Endothelial cell of umbilical vein (primary cell): Measurements from ENCODE around the gene UBL7. TPM values are rescaled to one million over a fixed set of nuclear protein-coding genes. Genes with fewer than 3 reads are reported as not detected.

Source experiments
- BruUV-seq: library from RNA; stranded (reverse); fragments of 400-500 nt; replicated peaks from 2 replicates; lab custom pipeline; 2021; lab: Mats Ljungman, UMichigan
- CTCF ChIA-PET: fragments of 300-600, 350-600 bp; sonication (Branson Sonifier 250); formaldehyde crosslinking; loops from one replicate; lab custom pipeline; 2021; ENCODE audit warnings: antibody characterized with exemption, inconsistent platforms; lab: Charles Lee
- POLR2A ChIA-PET: fragments of 300-600, 350-600 bp; sonication (Branson Sonifier 250); formaldehyde crosslinking; loops from one replicate; lab custom pipeline; 2021; ENCODE audit warnings: antibody characterized with exemption, inconsistent platforms; lab: Charles Lee
- DNase-seq: peaks from one replicate; pipeline ENCODE4 v3.0.0-alpha.2; 2011; ENCODE audit warnings: low read depth, low spot score
- FAIRE-seq: peaks from 2 replicates; lab custom pipeline; 2011; peaks lifted over from hg19 to GRCh38; lab: Jason Lieb, UNC
- H2AFZ ChIP-seq: 2 replicates; pipeline ENCODE4 v1.6.0; 2012; ENCODE audit warnings: low read depth, low read length, control low read depth, inconsistent platforms
- H3K27ac ChIP-seq: 2 replicates; pipeline ENCODE4 v1.5.1; 2011; ENCODE audit warnings: low read depth, mild to moderate bottlenecking, control low read depth, low read length, moderate library complexity; ENCODE audit not compliant: insufficient read depth
- H3K27me3 ChIP-seq, 2 experiments: 2 replicates each; pipeline versions ENCODE4 v1.6.0 to v1.6.1; 2011; ENCODE audit warnings: low read length in 2 of 2, mixed read lengths in 1 of 2; ENCODE audit not compliant: control insufficient read depth in 2 of 2, insufficient read depth in 2 of 2
- H3K36me3 ChIP-seq, 2 experiments: 2 replicates in 1 of 2; 3 replicates in 1 of 2; pipeline ENCODE4 v1.5.1; 2011; ENCODE audit warnings: low read length in 2 of 2, mild to moderate bottlenecking in 1 of 2, moderate library complexity in 1 of 2; ENCODE audit not compliant: control insufficient read depth in 2 of 2, insufficient read depth in 2 of 2; ENCODE audit errors: extremely low read depth in 1 of 2
- H3K4me1 ChIP-seq: 3 replicates; pipeline ENCODE4 v1.5.1; 2011; ENCODE audit warnings: mild to moderate bottlenecking, low read length; ENCODE audit not compliant: control insufficient read depth, insufficient read depth; ENCODE audit errors: extremely low read depth
- H3K4me2 ChIP-seq: 2 replicates; pipeline ENCODE4 v1.6.1; 2011; ENCODE audit warnings: low read length, control low read depth, mixed read lengths; ENCODE audit not compliant: insufficient read depth
- H3K4me3 ChIP-seq, 3 experiments: fragments of 200-600 bp in 1 of 3; sonication (generic), shearing (Covaris generic) in 1 of 3; replicated peaks in 1 of 3; 2 replicates each; pipeline ENCODE4 v1.5.1; 2011 to 2016; ENCODE audit warnings: control low read depth in 3 of 3, low read length in 3 of 3, mild to moderate bottlenecking in 2 of 3, inconsistent platforms in 1 of 3, low read depth in 1 of 3, moderate library complexity in 1 of 3; ENCODE audit not compliant: insufficient read depth in 1 of 3
- H3K79me2 ChIP-seq: 2 replicates; pipeline ENCODE4 v1.6.0; 2012; ENCODE audit warnings: low read length, inconsistent platforms; ENCODE audit not compliant: control insufficient read depth, insufficient read depth
- H3K9ac ChIP-seq: replicated peaks from 2 replicates; pipeline ENCODE3; 2011; ENCODE audit warnings: low read length, control low read depth; ENCODE audit not compliant: insufficient read depth; ENCODE audit errors: extremely low read depth
- H3K9me1 ChIP-seq: replicated peaks from 3 replicates; pipeline ENCODE4 v1.6.0; 2011; ENCODE audit warnings: mild to moderate bottlenecking, low read length; ENCODE audit not compliant: control insufficient read depth, insufficient read depth; ENCODE audit errors: extremely low read depth
- H3K9me3 ChIP-seq: replicated peaks from 2 replicates; pipeline ENCODE4 v1.5.1; 2012; ENCODE audit warnings: low read length, inconsistent platforms; ENCODE audit not compliant: control insufficient read depth, insufficient read depth
- H4K20me1 ChIP-seq: replicated peaks from 2 replicates; pipeline ENCODE3; 2011; ENCODE audit warnings: mild to moderate bottlenecking, low read length; ENCODE audit not compliant: control insufficient read depth, insufficient read depth; ENCODE audit errors: extremely low read depth
- EZH2 ChIP-seq: IDR thresholded peaks from 2 replicates; pipeline ENCODE4 v1.6.1; 2012; ENCODE audit warnings: borderline replicate concordance, low read depth, mild to moderate bottlenecking, moderate library complexity, low read length, inconsistent platforms; ENCODE audit not compliant: severe bottlenecking
- FOS ChIP-seq: IDR thresholded peaks from 2 replicates; pipeline ENCODE4 v1.6.1; 2011; ENCODE audit warnings: mild to moderate bottlenecking, low read length, moderate library complexity, borderline replicate concordance; ENCODE audit not compliant: insufficient read depth
- GATA2 ChIP-seq: IDR thresholded peaks from 2 replicates; pipeline ENCODE4 v1.7.0; 2011; ENCODE audit warnings: low read depth, mild to moderate bottlenecking, moderate library complexity, mixed read lengths, low read length; ENCODE audit not compliant: insufficient read length, insufficient read depth
- JUN ChIP-seq: IDR thresholded peaks from 2 replicates; pipeline ENCODE4 v1.6.1; 2011; ENCODE audit warnings: borderline replicate concordance, low read depth; ENCODE audit not compliant: insufficient read length, insufficient read depth
- MYC ChIP-seq: IDR thresholded peaks from one replicate; pipeline ENCODE4 v1.6.1; 2011; ENCODE audit warnings: mild to moderate bottlenecking, low read depth, low read length
- POLR2A ChIP-seq: IDR thresholded peaks from 2 replicates; pipeline ENCODE4 v1.6.1; 2012; ENCODE audit warnings: low read depth, mild to moderate bottlenecking, control low read depth, low read length
- POLR2AphosphoS5 ChIP-seq: IDR thresholded peaks from 2 replicates; pipeline ENCODE4 v1.6.1; 2012; ENCODE audit warnings: low read depth, mild to moderate bottlenecking, control low read depth, low read length, moderate library complexity; ENCODE audit not compliant: insufficient read depth
- dilution Hi-C: fragments of 300-500 bp; cut with MboI; formaldehyde crosslinking; loops from one replicate; pipeline ENCODE4 v1.15.0; 2019; ENCODE audit warnings: low sequenced_read_pairs; ENCODE audit not compliant: extremely low pct_ligation_motif_present
- intact Hi-C: fragments of 100-400 bp; cut with micrococcal nuclease; formaldehyde crosslinking; loops from one replicate; pipeline ENCODE4 v1.10.0; 2022
- polyA plus RNA-seq, 4 experiments: library from polyadenylated mRNA; depleted of rRNA in 3 of 4; stranded (reverse) in 3 of 4; unstranded in 1 of 4; fragments of >200 nt; gene quantifications; 2 replicates each; pipeline versions ENCODE4 v1.2.1 to v1.2.3, GENCODE V29; 2011 to 2012; ENCODE audit warnings: missing spikeins in 1 of 4
- total RNA-seq: library from RNA; stranded (reverse); gene quantifications from 2 replicates; pipeline ENCODE4 v1.2.3, GENCODE V29; 2021
- TF ChIP-seq, protein P1 (sequence below): IDR thresholded peaks from 2 replicates; pipeline ENCODE4 v1.6.1; 2011; ENCODE audit not compliant: insufficient read depth, insufficient read length
- TF ChIP-seq, protein P2 (sequence below), 2 donors: IDR thresholded peaks; 1 replicate in 1 of 2; 2 replicates in 1 of 2; pipeline ENCODE4 v1.5.1; 2011; ENCODE audit warnings: low read length in 2 of 2, mild to moderate bottlenecking in 2 of 2, moderate library complexity in 2 of 2, control low read depth in 1 of 2, inconsistent platforms in 1 of 2, low read depth in 1 of 2; ENCODE audit not compliant: insufficient read depth in 1 of 2; ENCODE audit errors: extremely low read depth in 1 of 2

The UBL7 gene
- total and polyA plus RNA-seq, 2 donors (not counting 3 experiments of a cell fraction or from before 2014, with no cell fraction given) = 32.8 to 90.4 TPM

DNA sequence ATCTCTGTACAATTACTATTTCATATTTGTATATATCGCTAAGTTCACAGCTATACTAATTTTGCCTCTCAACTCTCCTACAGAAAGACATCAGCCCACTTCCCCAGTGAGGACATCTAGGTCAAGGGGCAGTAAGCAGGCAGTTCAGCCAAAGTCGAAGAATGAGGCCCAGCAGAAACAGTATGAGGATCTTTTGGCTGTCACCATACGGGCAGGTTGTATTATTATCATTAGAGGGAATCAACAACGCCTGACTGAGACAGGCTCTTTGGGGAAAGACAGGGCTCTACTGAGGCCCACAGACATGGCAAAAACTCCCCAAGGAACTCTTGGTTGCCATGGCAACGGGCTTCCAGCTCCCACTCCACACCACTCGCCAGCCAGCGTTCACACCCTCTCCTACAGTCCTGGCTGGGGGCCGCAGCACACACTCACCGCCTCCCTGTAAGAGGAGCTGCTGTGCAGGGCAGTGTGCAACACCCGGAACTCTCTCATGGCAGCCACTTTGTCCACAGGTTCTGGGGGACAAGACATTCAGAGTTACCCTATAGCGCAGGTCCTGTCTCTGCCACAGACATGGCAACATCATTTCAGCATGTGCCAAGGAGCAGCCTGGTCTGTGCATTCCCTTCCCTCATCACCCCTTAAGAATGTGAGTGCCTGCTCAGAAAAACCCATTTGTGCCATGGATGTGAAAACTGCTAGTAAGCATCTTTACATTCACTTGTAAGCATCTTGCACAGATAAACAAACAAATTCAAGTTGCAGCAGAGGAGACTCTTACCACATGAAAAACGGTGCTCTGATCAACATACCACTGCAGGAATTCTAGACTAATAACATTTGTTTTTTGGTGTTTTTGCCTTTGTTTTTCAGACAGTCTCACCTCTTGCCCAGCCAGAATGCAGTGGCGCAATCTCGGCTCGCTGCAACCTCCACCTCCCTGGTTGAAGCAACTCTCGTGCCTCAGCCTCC, 8.8 kb downstream of the UBL7 start:
- Histone ChIP-seq H3K27ac (no peak overlapping the region), H3K27me3 (no peaks in the 10 kb centered on the region), H2AFZ (no peak overlapping the region), H3K79me2 (no peaks in the 10 kb centered on the region), H3K4me1 (peaks cover 2% of the 10 kb centered on the region), H4K20me1 (no peaks in the 10 kb centered on the region), H3K9ac (no peak overlapping the region), H3K36me3 (peaks cover 0 to 25% of the 10 kb centered on the region in 2 experiments), H3K9me3 (no peaks in the 10 kb centered on the region), H3K9me1 (no peaks in the 10 kb centered on the region), H3K4me2 (no peak overlapping the region), H3K4me3 (no peak overlapping the region)
- intact Hi-C loops = no loop called here
- TF ChIP-seq, protein P1, sequence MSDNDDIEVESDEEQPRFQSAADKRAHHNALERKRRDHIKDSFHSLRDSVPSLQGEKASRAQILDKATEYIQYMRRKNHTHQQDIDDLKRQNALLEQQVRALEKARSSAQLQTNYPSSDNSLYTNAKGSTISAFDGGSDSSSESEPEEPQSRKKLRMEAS = no peak
- TF ChIP-seq MYC = no peak
- no peak for TF ChIP-seq POLR2A
- TF ChIP-seq JUN = no peak
- no peak for TF ChIP-seq FOS
- no peak for TF ChIP-seq EZH2
- no peak for FAIRE-seq
- dilution Hi-C loops = no loop called here
- no peak for DNase-seq
- POLR2A ChIA-PET = no interaction called here
- CTCF ChIA-PET = no interaction called here
- no TSS peak for BruUV-seq

DNA sequence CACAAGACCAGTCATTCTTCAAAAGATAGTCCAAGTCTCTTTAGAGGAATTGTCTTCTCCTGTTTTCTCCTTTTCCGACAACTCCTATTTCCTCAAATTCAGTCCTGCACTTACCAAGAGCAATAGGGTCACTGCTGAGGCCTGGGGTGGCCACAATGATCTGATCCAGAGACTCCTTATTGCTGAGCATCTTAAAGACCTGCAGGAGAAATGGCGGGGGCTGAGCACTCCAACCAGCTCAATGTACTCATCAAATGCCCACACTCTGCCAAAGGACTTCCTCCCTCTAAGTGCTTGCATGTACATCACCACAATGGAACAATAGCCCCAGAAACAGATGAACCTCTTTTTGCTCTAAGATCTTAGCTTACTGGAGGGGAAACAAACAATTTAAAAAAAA, 9.6 kb downstream of the UBL7 start:
- Histone ChIP-seq H3K9me3 (no peaks in the 10 kb centered on the region), H3K36me3 (peaks cover 0 to 28% of the 10 kb centered on the region in 2 experiments), H3K79me2 (no peaks in the 10 kb centered on the region), H4K20me1 (no peaks in the 10 kb centered on the region), H3K27me3 (no peaks in the 10 kb centered on the region), H3K9ac (no peak overlapping the region), H3K4me1 (peaks cover 2% of the 10 kb centered on the region), H3K4me3 (no peak overlapping the region), H3K9me1 (no peaks in the 10 kb centered on the region), H3K4me2 (no peak overlapping the region), H3K27ac (no peak overlapping the region), H2AFZ (no peak overlapping the region)
- CTCF ChIA-PET = interaction anchor here (1.2 kb wide), 1 partner anchor 69 kb away, joined by 3 read pairs; no protein-coding TSS in a partner anchor
- dilution Hi-C loops = no loop called here
- TF ChIP-seq JUN (no peak), GATA2 (no peak), MYC (no peak), POLR2A (no peak), EZH2 (no peak), FOS (no peak), POLR2AphosphoS5 (no peak)
- TF ChIP-seq, protein P1 = no peak
- TF ChIP-seq, protein P2, sequence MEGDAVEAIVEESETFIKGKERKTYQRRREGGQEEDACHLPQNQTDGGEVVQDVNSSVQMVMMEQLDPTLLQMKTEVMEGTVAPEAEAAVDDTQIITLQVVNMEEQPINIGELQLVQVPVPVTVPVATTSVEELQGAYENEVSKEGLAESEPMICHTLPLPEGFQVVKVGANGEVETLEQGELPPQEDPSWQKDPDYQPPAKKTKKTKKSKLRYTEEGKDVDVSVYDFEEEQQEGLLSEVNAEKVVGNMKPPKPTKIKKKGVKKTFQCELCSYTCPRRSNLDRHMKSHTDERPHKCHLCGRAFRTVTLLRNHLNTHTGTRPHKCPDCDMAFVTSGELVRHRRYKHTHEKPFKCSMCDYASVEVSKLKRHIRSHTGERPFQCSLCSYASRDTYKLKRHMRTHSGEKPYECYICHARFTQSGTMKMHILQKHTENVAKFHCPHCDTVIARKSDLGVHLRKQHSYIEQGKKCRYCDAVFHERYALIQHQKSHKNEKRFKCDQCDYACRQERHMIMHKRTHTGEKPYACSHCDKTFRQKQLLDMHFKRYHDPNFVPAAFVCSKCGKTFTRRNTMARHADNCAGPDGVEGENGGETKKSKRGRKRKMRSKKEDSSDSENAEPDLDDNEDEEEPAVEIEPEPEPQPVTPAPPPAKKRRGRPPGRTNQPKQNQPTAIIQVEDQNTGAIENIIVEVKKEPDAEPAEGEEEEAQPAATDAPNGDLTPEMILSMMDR (IDR thresholded peaks at IDR 0.05; ENCODE audit: extremely low read depth in 1 of 2, insufficient read depth in 1 of 2, low read depth in 1 of 2, low read length in 2 of 2) = no peak
- intact Hi-C loops = no loop called here
- POLR2A ChIA-PET = no interaction called here
- BruUV-seq = no TSS peak
- DNase-seq (no peak), FAIRE-seq (no peak)
